ENCODE results near the gene RNF213. TPM values are rescaled to one million over a fixed set of nuclear protein-coding genes. Genes with fewer than 3 reads are reported as not detected.
"Not testable (repeated sequence)": the region's sequence is repeated elsewhere in the genome, so short reads cannot be mapped to it uniquely, and the experiment has no call there.

The RNF213 gene
- total RNA-seq, 1 donor from 2014 or later = 168 TPM

DNA sequence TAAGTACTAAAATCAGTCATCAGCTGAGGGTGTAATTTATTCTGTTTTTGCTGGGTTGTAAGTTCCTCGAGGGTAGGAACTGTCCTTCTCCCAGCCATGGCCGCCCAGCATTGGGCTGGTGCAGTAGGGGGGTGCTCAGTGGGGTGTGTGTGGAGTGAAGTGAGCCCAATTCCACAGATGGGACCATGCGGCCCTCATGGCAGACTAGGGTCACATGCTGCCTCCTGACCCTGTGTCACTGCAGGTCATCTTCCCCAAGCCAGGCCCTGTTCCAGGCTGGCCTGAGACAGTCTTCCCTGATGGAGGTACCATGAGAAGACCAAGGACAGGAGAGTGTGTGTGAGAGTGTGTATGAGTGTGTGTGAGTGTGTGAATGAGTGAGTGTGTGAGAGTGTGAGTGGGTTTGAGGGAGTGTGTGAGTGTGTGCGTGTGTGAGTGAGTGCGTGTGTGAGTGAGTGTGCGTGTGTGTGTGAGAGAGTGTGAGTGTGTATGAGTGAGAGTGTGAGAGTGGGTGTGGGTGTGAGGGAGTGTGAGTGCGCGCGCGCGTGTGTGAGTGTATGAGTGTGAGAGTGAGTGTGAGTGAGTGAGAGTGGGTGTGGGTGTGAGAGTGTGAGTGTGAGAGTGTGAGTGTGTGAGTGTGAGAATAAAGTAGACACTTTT is 36.7 kb upstream of the RNF213 start:
- no peak for DNase-seq (ENCODE audit: low spot score)

GRCh38 chr17:80224683-80225082 is 36.0 kb upstream of the RNF213 start:
- no peak for DNase-seq (ENCODE audit: low spot score)

DNA sequence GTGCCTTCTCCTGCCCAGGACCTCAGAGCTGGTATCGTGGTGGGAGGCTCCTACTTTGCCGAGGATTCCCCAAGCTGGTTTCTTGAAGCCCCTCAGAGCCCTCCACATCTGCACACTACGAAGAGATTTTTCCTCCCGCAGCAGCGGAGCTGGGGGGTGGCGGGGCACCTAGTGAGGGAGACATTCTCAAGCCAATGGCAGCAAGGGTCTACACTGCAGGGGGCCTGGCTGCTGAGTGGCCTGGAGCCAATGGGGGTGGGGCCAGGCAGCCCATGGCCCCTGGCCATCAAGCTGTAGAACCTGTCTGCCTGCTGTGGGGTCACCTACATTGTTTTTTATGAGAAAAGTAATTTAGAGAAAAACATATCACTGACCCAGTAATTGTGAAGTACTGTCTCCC is 35.4 kb upstream of the RNF213 start:
- DNase-seq (ENCODE audit: low spot score) = no peak

- DNase-seq (ENCODE audit: low spot score) = no peak
These were observed 33.5 kb upstream of the RNF213 start for GRCh38 chr17:80227156-80227555.

DNA sequence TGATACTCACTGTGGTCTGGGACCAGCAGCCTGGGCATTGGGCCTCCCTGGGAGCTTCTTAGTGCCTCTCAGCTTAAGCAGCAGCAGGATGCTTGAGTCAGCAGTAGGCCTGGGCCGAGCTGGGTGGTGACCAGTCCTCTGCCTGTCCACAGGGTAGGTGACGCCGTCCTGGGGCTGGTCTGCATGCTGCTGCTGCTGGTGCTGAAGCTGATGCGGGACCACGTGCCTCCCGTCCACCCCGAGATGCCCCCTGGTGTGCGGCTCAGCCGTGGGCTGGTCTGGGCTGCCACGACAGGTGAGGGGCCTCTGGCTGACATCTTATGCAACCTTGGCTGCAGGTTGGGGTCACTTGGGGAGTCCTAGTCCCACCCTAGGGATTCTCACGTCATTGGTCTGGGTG is 33.0 kb upstream of the RNF213 start:
- no peak for DNase-seq (ENCODE audit: low spot score)

GRCh38 chr17:80228477-80228876 is 32.2 kb upstream of the RNF213 start:
- DNase-seq (ENCODE audit: low spot score) = no peak

GRCh38 chr17:80229011-80229410 is 31.6 kb upstream of the RNF213 start:
- DNase-seq (ENCODE audit: low spot score) = no peak

DNA sequence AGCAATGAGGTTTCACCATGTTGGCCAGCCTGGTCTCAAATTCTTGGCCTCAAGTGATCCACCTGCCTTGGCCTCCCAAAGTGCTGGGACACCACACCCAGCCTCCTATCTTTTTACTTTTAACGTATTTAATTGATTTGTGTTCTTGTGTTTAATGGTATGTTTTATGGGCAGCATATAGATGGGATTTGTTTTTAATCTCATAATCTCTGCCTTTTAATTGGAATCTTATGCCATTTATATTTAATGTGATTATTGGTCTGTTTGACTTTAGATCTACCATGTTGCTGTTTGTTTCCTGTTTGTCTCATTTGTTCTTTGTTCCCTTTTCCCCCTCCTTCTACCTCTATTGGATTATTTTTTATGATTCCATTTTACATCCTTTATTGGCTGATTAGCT is 28.2 kb upstream of the RNF213 start:
- no peak for DNase-seq (ENCODE audit: low spot score)

DNA sequence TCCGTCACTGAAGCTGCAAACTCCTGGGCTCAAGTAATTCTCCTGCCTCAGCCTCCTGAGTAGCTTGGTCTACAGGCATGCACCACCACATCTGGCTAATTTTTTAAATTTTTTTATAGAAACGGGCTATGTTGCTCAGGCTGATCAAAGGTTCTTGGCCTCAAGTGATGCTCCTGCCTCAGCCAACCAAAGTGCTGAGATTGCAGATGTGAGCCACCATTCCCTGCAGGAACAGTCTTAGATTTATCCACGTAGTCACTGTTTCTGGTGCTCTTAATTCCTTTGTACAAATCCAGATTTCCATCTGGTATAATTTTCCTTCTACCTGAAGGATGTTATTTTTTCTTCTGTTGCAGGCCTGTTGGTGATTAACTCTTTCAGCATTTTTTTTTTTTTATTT is 27.4 kb upstream of the RNF213 start:
- DNase-seq (ENCODE audit: low spot score) = no peak

DNA sequence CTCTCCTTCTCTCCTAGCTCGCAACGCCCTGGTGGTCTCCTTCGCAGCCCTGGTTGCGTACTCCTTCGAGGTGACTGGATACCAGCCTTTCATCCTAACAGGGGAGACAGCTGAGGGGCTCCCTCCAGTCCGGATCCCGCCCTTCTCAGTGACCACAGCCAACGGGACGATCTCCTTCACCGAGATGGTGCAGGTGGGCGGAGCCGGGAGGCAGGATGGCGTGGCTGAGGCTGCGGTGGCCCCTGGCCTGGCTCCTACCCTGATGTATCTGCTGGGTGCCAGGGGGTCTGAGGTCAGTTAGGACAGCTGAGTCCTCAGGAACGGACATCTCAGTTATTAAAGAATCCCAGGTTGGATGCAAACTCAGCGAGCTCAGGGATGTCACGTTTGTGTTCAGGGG is 23.7 kb upstream of the RNF213 start:
- DNase-seq (ENCODE audit: low spot score) = no peak

GRCh38 chr17:80237386-80237785 is 23.3 kb upstream of the RNF213 start:
- DNase-seq (ENCODE audit: low spot score) = no peak

- no peak for DNase-seq (ENCODE audit: low spot score)
These were observed 18.1 kb upstream of the RNF213 start for GRCh38 chr17:80242505-80242904.

DNA sequence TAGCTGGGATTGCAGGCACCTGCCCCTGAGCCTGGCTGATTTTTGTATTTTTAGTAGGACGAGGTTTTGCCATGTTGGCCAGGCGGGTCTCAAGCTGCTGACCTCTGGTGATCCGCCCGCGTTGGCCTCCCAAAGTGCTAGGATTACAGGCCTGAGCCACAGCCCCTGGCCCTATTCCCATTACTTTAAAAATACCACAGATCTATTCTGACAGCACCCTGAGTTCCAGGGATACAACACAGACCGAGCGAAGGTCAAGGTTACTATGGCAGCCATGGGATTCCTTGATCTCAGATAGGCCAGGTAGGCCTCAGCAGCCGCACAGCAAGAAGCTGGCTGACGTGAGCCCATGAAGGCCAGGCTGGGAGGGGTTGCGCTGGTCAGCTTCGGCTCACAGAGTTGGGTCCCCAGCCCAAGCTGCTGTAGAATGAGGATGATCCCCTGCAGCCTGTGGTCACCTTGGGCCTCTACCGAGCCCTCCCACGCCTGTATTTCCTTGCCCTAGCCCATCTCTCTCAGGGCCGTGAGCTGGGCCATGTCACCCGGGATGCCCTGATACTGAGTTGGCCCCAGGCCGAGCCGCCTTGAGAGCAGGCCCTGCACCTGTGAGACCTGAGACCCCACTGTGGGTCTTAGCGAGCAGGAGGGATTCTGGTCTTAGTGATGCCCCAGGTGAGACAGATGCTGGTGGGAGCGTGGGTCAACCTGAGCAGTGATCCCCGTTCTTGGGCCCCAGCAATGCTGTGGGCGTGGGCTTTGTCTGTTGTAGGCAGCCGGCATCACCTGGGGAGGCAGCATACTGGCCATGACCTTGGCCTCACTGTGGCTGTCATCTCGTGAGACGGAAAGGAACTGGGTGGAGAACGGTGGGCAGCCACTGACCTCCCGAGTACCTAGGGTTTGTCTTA is 16.9 kb upstream of the RNF213 start:
- DNase-seq (ENCODE audit: low spot score) = no peak

- not testable (repeated sequence) for DNase-seq (ENCODE audit: low spot score)
These were observed 16.2 kb upstream of the RNF213 start for GRCh38 chr17:80244448-80244847.

GRCh38 chr17:80244871-80245509 is 15.7 kb upstream of the RNF213 start:
- DNase-seq (ENCODE audit: low spot score) = no peak

GRCh38 chr17:80245566-80246265 is 14.9 kb upstream of the RNF213 start:
- DNase-seq (ENCODE audit: low spot score) = no peak

GRCh38 chr17:80246266-80246681 is 14.4 kb upstream of the RNF213 start:
- no peak for DNase-seq (ENCODE audit: low spot score)

- DNase-seq (ENCODE audit: low spot score) = no peak
These were observed 13.9 kb upstream of the RNF213 start for GRCh38 chr17:80246726-80247125.

DNA sequence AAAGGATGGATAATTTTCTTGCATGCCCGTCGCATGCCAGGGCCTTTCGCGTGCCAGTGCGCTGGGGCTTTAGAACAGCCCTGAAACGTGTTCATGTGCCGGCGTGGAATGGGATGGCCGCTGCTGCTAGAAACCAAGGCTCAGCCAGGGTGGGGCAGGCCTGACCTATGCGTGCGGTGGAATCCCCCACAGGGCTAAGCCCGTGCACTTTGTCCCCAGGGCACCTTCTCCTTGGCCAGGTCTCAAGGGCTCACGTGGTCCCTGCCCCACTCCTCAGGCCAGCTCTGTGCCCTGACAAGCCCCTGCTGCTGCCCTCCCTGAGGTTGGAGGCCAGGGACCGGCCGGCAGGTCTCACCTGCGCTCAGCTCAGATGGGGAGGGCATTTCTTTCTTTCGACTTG is 13.1 kb upstream of the RNF213 start:
- DNase-seq (ENCODE audit: low spot score) = no peak

DNA sequence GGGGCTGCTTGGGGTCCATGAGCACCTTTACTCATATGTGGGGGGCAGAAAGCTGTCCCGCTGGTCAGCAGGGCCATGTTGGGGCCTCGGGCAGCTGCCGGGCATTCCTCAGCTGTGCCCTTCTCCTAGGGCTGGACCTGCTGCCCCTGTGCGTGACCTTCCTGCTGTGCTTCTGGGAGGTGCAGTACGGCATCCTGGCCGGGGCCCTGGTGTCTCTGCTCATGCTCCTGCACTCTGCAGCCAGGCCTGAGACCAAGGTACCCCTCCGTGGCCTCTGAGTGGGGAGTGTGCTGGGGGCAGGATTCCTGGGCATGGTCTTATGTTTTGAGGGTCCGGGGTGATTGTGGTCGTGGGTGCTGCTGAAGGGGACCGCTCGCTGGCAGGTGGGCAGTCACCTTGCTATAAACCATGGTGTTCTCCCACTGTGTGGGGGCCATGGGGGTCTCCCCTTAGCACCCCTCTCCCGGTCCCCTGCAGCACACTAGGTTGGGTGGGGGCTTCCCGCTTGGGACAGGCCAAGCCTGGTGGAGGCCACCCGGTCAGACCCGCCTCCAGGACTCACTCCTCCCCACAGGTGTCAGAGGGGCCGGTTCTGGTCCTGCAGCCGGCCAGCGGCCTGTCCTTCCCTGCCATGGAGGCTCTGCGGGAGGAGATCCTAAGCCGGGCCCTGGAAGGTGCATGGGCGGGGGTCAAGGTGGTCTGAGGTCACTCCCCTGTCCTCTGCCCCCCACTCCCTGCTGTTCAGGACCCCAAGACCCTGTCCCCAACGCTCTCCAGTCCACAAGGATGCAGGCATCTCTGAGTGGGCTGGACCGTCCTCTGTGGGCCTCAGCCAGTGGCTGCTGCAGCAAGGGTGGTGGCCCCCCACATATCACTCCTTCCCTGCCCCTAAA is 12.4 kb upstream of the RNF213 start:
- no peak for DNase-seq (ENCODE audit: low spot score)
